Stimulated activated CD8-positive, alpha-beta memory T cell treated with anti-CD3 and anti-CD28 coated beads, Interleukin-7, amount 100 ng/mL, for 48 hours (primary cell): ENCODE measurements around the gene GRAMD1B.

ENCODE experiments used
- DNase-seq, 2 donors: peaks; one replicate each; pipeline ENCODE4 v3.0.0-alpha.2; 2020; ENCODE audit warnings: low read depth in 1 of 2; ENCODE audit errors: extremely low read depth in 1 of 2

The GRAMD1B gene

DNA sequence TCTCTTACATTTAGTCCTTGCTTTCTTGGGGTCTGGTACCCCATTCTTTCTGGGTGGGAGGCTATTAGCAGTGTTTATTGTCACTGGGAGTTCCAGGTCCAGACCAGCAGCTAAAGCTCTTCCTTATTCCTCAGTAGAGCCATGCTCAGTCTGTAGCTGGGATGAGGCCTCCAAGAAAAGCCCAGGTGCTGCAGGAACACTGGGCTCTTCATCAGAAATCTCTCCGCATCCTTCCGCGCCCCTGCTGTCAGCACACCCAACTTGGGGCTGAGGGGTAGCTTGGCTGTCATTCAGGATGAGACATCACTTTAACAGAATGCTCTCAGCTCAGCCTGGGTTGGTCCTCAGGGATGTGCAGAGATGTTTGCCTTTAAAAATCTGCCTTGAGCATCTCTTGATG lies 97.5 kb downstream of the GRAMD1B start:
- no peak for DNase-seq

- DNase-seq: no peak
These were observed 97.9 kb downstream of the GRAMD1B start for GRCh38 chr11:123527947-123528346.

DNA sequence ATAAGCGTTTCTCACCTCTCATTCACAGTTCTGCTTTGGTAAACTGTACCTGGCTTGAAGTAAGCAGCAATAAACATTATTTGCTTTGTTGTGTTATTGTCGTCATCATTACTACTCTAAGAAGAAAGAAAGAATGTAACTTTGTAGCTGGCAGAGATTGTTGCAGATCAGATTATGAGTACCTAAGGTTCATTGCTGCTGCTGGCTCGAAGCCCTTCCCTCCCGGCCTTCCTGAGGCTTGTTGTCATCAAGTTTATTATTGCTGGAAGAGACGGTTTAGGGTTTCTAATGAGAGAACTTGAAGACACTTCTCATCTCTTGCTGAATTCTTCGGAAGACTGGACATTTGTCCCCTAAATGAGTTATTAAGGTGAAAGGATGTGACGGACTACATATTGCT lies 101.3 kb downstream of the GRAMD1B start:
- DNase-seq: no peak

DNA sequence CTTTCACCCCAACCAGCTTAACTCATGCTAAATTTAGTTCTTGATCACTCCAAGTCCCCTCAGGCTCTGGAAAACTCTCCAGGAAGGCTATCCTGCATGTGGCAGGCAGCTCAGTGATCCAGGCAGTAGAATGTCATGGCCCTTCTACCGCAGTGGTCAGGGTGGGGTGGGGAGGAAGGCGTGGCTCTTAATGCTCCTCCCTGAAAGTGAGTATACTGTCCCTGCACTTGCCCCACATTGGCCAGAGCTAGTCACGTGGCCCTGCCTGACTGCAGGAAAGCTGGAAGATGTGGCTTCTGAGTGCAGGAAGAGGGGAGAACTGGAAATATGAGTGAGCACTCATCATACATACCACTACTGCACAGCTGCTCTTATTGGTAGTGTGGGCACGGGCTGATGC lies 102.1 kb downstream of the GRAMD1B start:
- DNase-seq: no peak

GRCh38 chr11:123535401-123535800 lies 105.3 kb downstream of the GRAMD1B start:
- no peak for DNase-seq

GRCh38 chr11:123536690-123537437 lies 106.8 kb downstream of the GRAMD1B start:
- no peak for DNase-seq

DNA sequence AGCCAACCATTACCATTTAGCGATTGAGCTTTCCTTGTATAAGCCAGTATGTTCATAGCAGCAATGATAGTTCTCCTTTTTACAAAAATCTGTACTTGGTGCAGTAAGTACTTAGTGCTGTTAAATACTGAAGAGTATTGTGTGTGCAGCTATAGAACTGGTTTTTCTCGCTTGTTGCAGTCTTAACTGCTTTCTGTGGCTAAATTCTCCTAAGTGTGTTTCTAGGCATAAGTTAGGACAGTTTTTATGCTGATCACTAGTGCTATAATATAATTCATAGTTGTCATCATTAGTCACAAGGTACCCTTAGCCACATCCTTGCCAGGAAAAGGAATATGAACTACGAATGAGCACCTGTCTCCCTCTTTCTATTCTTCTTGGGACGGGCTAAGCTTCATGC lies 107.7 kb downstream of the GRAMD1B start:
- no peak for DNase-seq

- DNase-seq: no peak
These were observed 113.7 kb downstream of the GRAMD1B start for GRCh38 chr11:123543797-123544196.

- no peak for DNase-seq
These were observed 114.7 kb downstream of the GRAMD1B start for GRCh38 chr11:123544631-123545375.

GRCh38 chr11:123545726-123546270 lies 115.7 kb downstream of the GRAMD1B start:
- DNase-seq: no peak

- DNase-seq: no peak
These were observed 116.4 kb downstream of the GRAMD1B start for GRCh38 chr11:123546515-123546914.

DNA sequence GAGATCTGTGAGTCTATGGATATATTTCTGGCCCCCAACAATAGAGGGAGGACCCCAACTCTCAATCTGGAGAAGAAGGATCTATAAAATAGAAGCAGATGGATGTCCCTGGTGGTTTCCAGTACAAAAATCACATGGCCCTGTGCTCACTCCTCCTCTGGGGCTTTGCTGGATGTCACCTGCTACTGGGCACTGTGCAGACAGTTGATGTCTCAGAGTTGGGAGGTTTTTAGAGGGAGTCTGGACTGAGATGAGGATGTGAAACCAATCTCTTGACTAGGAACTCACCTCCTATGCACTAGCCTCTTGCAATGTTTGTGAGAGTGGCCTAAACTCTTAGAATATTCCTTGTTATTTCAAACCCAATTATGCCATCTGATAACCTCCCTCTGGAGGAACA lies 117.1 kb downstream of the GRAMD1B start:
- no peak for DNase-seq

GRCh38 chr11:123548774-123549173 lies 118.7 kb downstream of the GRAMD1B start:
- DNase-seq: no peak

GRCh38 chr11:123549926-123550917 lies 120.2 kb downstream of the GRAMD1B start:
- peak in 1 of 2 donors; percentile 16 for DNase-seq

DNA sequence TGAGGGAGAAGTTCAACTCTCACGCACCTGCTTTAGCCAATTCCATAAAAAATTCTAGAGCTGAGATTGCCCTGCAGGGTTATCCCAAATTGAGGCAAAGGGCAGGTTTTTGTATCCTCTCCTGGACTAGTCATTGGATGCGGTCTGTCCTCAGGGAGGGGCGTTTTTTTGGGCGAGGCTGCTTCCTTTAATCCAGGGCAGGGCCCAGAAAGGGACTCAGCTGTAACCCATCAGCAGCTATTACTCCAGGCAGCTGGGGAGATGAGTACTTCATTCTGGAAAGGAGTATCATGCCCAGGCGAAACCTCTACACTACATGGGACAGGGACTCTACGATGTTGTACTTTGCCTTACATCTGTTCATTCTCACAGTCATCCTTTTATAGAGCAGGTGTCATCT lies 121.0 kb downstream of the GRAMD1B start:
- no peak for DNase-seq

DNA sequence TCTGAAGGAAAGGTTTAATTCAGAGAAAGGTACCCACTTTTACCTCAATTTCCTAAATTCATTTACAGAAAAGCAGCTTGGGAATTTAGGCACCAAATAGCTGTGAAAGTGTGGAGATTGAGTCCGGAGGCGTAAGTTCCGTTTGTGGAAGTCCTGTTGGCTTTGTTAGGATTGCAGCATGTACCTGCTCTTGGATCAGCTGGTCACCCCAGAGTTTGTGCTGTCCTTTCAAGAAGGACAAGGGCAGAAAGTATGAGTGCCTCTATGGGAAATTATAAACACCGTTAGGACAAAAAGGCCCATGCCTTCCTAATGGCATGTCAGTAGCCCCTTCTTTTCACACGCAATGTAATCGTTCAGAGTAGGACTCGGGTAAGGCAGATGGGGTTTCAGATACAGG lies 126.6 kb downstream of the GRAMD1B start:
- no peak for DNase-seq

DNA sequence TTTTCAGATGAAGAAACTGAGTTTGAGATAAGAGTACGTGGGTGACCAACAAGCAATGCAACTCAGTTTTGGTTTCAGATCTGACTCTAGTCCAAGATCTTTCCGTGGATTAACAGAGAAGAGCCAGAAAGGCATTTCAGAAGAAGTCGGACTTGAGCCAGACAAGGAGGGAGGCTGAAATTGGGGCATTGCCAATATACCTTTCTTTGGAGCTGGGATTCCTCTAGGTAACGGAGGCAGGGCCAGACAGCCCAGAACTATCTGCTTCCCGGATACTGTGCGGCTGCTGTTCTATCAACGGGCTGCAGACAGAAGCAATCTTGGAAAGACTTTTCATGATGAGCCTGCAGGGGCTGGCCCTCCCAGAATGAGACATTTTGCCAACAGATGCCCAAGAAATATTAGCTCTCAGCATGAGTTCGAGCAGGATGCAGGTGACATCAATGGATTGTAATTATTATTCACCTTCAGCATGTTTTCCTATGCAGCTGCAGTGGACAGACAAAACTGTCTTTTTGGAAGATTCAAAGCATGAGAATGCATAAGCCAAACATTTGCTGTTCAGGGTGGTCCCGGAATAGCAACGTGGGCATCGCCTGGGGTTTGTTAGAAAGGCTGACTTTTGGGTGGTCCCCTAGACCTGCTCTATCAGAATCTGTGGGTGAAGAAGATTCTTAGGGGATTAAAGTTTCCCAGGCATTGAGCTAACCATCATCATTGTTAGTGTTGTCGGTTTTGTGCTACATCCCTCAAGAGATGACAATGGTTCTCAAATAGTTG lies 128.7 kb downstream of the GRAMD1B start:
- no peak for DNase-seq

- DNase-seq: no peak
These were observed 129.5 kb downstream of the GRAMD1B start for GRCh38 chr11:123559523-123559955.

DNA sequence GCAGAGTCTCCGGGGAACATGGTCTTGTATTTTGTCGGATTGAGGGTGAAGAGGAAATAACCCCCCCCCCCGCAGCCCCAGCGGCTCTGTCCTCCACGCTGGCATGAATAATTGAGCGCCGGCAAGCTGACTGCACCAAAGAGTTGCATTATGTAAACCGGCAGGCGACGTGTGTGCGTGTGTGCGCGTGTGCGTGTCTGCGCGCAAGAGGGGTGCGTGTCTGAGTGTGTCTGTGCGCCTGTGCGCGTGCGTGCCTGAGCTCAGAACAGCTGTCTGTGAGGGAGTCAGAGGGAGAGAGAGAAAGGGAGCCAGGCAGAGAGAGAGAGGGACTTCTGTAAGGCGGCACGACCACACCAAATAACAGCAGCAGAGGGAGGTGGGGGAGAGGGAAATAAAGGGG lies 129.9 kb downstream of the GRAMD1B start:
- DNase-seq: peak in 1 of 2 donors; percentile 11

- no peak for DNase-seq
These were observed 131.3 kb downstream of the GRAMD1B start for GRCh38 chr11:123561431-123561800.
